ENCODE results near the gene HOXB2.
"Not testable (repeated sequence)": the region's sequence is repeated elsewhere in the genome, so short reads cannot be mapped to it uniquely, and the experiment has no call there.

HOXB2 gene

GRCh38 chr17:48537316-48537715 is 7.6 kb downstream of the HOXB2 start:
- no peak for DNase-seq

- not testable (repeated sequence) for DNase-seq
These were observed 8.9 kb downstream of the HOXB2 start for GRCh38 chr17:48535793-48536559.

- no peak for DNase-seq
These were observed 12.6 kb downstream of the HOXB2 start for GRCh38 chr17:48532261-48532660.

- DNase-seq = no peak
These were observed 14.0 kb downstream of the HOXB2 start, which contains the start of gene HOXB1 for GRCh38 chr17:48530887-48531272. Gene HOXB1, minus strand, starts transcription at chr17:48531011. Its CDS starts 107 bp downstream, at chr17:48530904.

- DNase-seq = no peak
These were observed 14.6 kb downstream of the HOXB2 start for GRCh38 chr17:48530208-48530886.

- DNase-seq = no peak
These were observed 15.3 kb downstream of the HOXB2 start for GRCh38 chr17:48529683-48530009.

GRCh38 chr17:48528936-48529682 is 15.8 kb downstream of the HOXB2 start:
- DNase-seq = no peak

- no peak for DNase-seq
These were observed 16.6 kb downstream of the HOXB2 start for GRCh38 chr17:48528153-48528935.

- DNase-seq = no peak
These were observed 17.4 kb downstream of the HOXB2 start for GRCh38 chr17:48527547-48527932.

GRCh38 chr17:48526608-48527546 is 18.0 kb downstream of the HOXB2 start:
- DNase-seq = no peak

GRCh38 chr17:48523010-48523409 is 21.9 kb downstream of the HOXB2 start:
- no peak for DNase-seq

GRCh38 chr17:48522031-48522653 is 22.8 kb downstream of the HOXB2 start:
- DNase-seq = no peak

- no peak for DNase-seq
These were observed 24.3 kb downstream of the HOXB2 start for GRCh38 chr17:48520631-48521079.

- no peak for DNase-seq
These were observed 25.5 kb downstream of the HOXB2 start for GRCh38 chr17:48519427-48519826.

GRCh38 chr17:48517478-48517877 is 27.4 kb downstream of the HOXB2 start:
- DNase-seq = no peak

GRCh38 chr17:48515925-48516900 is 28.7 kb downstream of the HOXB2 start:
- DNase-seq = no peak

- DNase-seq = no peak
These were observed 30.4 kb downstream of the HOXB2 start for GRCh38 chr17:48514477-48514876.

GRCh38 chr17:48513666-48514455 is 31.0 kb downstream of the HOXB2 start:
- no peak for DNase-seq

- no peak for DNase-seq
These were observed 31.8 kb downstream of the HOXB2 start for GRCh38 chr17:48513097-48513496.
